ENCODE results near the gene PRORP.
"Not testable (repeated sequence)": the region's sequence is repeated elsewhere in the genome, so short reads cannot be mapped to it uniquely, and the experiment has no call there.

PRORP gene

DNA sequence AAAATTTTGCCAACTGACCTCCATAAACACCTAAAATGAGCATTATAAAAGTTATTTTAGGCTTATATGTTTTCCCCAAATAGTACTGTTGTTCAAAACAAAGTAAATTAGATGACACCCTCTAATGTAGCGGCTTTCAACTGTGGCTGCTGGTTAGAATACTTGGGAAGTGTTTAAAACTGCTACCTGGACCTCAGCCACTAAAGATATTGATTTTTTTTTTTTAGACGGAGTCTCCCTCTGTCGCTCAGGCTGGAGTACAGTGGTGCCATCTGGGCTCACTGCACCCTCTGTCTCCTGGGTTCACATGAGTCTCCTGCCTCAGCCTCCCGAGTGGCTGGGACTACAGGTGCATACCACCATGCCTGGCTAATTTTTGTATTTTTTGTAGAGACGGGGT lies 16.2 kb downstream of the PRORP start:
- DNase-seq (ENCODE audit: low spot score) = no peak

- DNase-seq (ENCODE audit: low spot score) = no peak
These were observed 18.6 kb downstream of the PRORP start for GRCh38 chr14:35140718-35141581.

DNA sequence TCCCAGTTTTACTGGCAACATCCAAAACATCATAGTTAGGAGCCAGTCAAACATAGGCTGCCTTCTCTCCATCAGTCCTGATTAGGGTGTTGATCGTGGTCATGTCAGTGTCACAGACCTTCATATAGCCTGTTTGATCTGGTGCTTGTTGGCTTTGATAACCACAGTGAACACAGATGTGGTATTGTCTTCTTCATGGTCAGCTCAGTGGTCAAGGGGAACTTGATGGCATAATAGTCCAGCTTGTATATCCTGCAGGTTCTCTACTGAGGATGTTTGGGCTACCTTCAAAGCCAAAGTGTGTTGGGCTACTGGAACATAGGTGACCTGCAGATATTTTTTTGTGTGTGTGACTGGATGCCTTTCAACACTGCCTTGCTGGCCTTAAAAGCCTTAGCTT lies 21.7 kb downstream of the PRORP start:
- no peak for DNase-seq (ENCODE audit: low spot score)

- no peak for DNase-seq (ENCODE audit: low spot score)
These were observed 24.4 kb downstream of the PRORP start for GRCh38 chr14:35146711-35147149.

DNA sequence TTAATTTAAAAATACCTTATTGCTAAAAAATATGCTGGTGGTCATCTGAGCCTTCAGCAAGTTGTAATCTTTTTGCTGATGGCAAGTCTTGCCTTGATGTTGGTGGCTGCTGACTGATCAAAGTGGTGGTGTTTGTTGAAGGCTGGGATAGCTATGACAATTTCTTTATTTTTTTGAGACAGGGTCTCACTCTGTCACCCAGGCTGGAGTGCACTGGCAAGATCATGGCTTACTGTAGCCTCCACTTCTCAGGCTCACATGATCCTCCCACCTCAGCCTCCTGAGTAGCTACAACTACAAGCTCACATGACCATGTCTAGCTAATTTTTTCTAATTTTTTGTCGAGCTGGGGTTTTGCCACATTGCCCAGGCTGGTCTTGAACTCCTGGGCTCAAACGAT lies 24.8 kb downstream of the PRORP start:
- DNase-seq (ENCODE audit: low spot score) = no peak

- no peak for DNase-seq (ENCODE audit: low spot score)
These were observed 25.4 kb downstream of the PRORP start for GRCh38 chr14:35147711-35148110.

- DNase-seq (ENCODE audit: low spot score) = no peak
These were observed 26.9 kb downstream of the PRORP start for GRCh38 chr14:35149239-35149638.

DNA sequence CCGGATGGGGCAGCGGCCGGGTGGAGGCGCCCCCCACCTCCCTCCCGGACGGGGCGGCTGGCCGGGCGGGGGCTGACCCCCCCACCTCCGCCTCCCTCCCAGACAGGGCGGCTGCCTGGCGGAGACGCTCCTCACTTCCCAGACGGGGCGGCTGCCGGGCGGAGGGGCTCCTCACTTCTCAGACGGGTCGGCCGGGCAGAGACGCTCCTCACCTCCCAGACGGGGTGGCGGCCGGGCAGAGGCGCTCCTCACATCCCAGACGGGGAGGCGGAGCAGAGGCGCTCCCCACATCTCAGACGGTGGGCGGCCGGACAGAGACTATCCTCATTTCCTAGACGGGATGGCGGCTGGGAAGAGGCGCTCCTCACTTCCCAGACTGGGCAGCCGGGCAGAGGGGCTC lies 30.2 kb downstream of the PRORP start:
- not testable (repeated sequence) for DNase-seq (ENCODE audit: low spot score)

- no peak for DNase-seq (ENCODE audit: low spot score)
These were observed 31.7 kb downstream of the PRORP start for GRCh38 chr14:35154016-35154415.

- DNase-seq (ENCODE audit: low spot score) = no peak
These were observed 33.6 kb downstream of the PRORP start for GRCh38 chr14:35155962-35156361.

- no peak for DNase-seq (ENCODE audit: low spot score)
These were observed 36.1 kb downstream of the PRORP start for GRCh38 chr14:35158491-35158890.

GRCh38 chr14:35158951-35159653 lies 36.8 kb downstream of the PRORP start:
- DNase-seq (ENCODE audit: low spot score) = no peak

- DNase-seq (ENCODE audit: low spot score) = no peak
These were observed 37.5 kb downstream of the PRORP start for GRCh38 chr14:35159742-35160409.

GRCh38 chr14:35161231-35161630 lies 38.9 kb downstream of the PRORP start:
- no peak for DNase-seq (ENCODE audit: low spot score)

- DNase-seq (ENCODE audit: low spot score) = no peak
These were observed 41.0 kb downstream of the PRORP start for GRCh38 chr14:35163384-35163783.

DNA sequence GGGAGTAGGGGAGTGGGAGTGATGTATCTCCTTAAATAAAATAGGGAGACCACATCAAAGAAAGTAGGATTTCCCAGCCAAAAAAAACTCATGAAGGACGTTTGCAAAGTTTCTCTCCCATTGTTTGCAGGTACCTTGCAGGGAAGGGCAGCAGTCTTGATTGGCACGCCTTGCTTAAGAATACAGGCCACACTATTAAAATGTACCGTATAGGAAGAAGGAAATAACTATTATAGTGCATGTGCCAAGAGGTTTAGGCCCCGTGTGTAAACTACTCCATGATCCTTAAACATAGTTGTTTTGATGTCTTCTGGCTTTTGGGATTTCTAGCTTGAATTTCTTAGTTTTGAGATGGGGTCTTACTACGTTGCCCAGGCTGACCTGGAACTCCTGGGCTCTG lies 42.5 kb downstream of the PRORP start:
- DNase-seq (ENCODE audit: low spot score) = no peak

DNA sequence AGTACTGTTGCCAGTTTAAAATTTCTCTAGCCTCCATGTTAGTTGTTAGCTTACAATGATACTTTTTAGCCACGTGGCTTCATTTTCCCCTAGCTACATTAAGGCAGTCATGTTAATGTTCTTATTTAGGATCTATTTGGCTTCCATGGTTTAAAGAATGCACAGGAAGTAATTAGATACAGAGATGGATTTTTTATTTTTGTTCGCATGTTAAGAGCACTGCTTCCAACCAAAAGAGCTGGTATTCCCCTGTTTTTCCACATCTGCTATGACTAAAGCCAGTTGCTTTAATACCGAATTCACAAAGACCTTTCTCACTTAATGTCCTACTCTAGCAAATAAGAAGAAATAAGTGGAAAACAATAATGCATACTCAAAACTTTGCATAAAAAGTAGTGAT lies 45.1 kb downstream of the PRORP start:
- no peak for DNase-seq (ENCODE audit: low spot score)
